ENCODE measurements around the gene CIDEB. TPM values are rescaled to one million over a fixed set of nuclear protein-coding genes. Genes with fewer than 3 reads are reported as not detected.

CIDEB gene
- polyA plus RNA-seq, 3 donors: 36.4 to 126 (median 63.8) TPM

DNA sequence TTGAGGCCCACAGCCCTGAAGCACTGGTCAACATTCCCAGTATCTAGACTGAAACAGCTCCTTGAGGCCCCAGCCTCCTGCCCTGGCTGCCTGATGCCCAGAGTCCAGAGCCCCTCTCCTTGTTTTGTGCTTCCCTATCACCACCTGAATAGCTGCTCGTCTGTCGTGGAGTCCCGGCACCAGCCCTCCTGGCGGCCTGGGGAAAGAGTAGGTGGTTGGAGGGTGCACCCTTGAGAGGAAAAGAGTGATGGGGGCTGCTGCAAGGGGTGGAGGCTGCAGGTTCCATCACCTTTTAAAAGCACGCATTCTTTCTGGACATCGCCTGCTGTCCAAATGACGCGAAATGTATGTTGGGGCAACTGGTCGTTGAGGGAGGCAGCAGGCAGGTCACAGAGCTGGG lies 39.6 kb downstream of the CIDEB start:
- H3K4me3 ChIP-seq (replicated peaks in 1 of 3; ENCODE audit: low read depth in 2 of 3, low read length in 3 of 3): no peak overlapping the region
- H4K20me1 ChIP-seq (ENCODE audit: insufficient read depth, low read length): no peaks in the 10 kb centered on the region
- Mint-ChIP-seq H3K9me3 (peaks cover 0 to 2% (median 0%) of the 10 kb centered on the region in 7 donors), H3K4me1 (peaks cover 29% of the 10 kb centered on the region), H3K4me3 (no peak overlapping the region), H3K36me3 (peaks cover 54 to 68% of the 10 kb centered on the region in 2 donors), H3K27me3 (ENCODE audit: low read depth in 3 of 3) (peaks cover 0 to 2% (median 2%) of the 10 kb centered on the region in 3 donors), H3K27ac (no peak overlapping the region)
- H3K36me3 ChIP-seq (replicated peaks in 1 of 2; ENCODE audit: control insufficient read depth in 1 of 2, insufficient read depth in 2 of 2, low read length in 2 of 2): peaks cover 61 to 68% of the 10 kb centered on the region in 2 donors
- no peak overlapping the region for H3K27ac ChIP-seq (ENCODE audit: low read depth in 1 of 2, low read length in 2 of 2)
- no peak for DNase-seq
- peaks cover 23 to 27% of the 10 kb centered on the region in 2 donors for H3K4me1 ChIP-seq (ENCODE audit: control insufficient read depth in 1 of 2, insufficient read depth in 2 of 2, low read length in 2 of 2)
- H3K9me3 ChIP-seq (replicated peaks in 1 of 2; ENCODE audit: control insufficient read depth in 1 of 2, insufficient read depth in 1 of 2, low read length in 2 of 2): no peaks in the 10 kb centered on the region
- peaks cover 34% of the 10 kb centered on the region for H3K79me2 ChIP-seq (ENCODE audit: insufficient read depth, low read length)
- WGBS (ENCODE audit: insufficient coverage): 100% methylated on average over 1 of the region's 9 CpGs
- intact Hi-C loops (cut with micrococcal nuclease): no loop called here
- H3K9ac ChIP-seq (ENCODE audit: insufficient read depth, low read length, poor library complexity, severe bottlenecking): no peak overlapping the region
- H3K4me2 ChIP-seq (replicated peaks; ENCODE audit: extremely low read depth, low read length, poor library complexity, severe bottlenecking): no peak overlapping the region
- TF ChIP-seq, protein P1, sequence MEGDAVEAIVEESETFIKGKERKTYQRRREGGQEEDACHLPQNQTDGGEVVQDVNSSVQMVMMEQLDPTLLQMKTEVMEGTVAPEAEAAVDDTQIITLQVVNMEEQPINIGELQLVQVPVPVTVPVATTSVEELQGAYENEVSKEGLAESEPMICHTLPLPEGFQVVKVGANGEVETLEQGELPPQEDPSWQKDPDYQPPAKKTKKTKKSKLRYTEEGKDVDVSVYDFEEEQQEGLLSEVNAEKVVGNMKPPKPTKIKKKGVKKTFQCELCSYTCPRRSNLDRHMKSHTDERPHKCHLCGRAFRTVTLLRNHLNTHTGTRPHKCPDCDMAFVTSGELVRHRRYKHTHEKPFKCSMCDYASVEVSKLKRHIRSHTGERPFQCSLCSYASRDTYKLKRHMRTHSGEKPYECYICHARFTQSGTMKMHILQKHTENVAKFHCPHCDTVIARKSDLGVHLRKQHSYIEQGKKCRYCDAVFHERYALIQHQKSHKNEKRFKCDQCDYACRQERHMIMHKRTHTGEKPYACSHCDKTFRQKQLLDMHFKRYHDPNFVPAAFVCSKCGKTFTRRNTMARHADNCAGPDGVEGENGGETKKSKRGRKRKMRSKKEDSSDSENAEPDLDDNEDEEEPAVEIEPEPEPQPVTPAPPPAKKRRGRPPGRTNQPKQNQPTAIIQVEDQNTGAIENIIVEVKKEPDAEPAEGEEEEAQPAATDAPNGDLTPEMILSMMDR (IDR thresholded peaks at IDR 0.05): no peak
- no peaks in the 10 kb centered on the region for H3K27me3 ChIP-seq (ENCODE audit: control insufficient read depth in 2 of 2, insufficient read depth in 2 of 2, low read length in 2 of 2)
- H2AFZ ChIP-seq (ENCODE audit: insufficient read depth, low read depth, low read length, poor library complexity, severe bottlenecking): no peak overlapping the region

DNA sequence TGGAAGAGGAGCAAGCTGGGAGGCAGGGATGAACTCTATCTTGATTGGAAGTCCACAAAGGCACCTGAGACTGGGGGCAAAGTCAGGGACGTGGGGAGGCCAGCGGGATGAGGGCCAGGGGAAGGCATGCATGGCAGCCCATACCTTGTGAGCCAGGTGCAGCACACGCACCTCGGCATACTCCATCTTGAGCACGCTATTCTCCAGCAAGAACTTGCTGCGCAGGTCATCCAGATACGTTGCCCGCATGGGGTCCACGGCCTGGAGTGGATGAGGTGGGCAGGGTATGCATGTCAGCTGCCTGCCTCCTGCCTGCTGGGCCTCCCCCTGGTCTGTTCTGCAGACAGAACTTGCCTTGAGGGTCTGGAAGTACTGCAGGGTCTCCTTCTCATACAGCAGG lies 40.3 kb downstream of the CIDEB start:
- no peak for DNase-seq
- peaks cover 16 to 20% of the 10 kb centered on the region in 2 donors for H3K4me1 ChIP-seq (ENCODE audit: control insufficient read depth in 1 of 2, insufficient read depth in 2 of 2, low read length in 2 of 2)
- Mint-ChIP-seq H3K4me1 (peaks cover 22% of the 10 kb centered on the region), H3K27ac (peak overlapping the region in 4 of 7 donors; percentile 13 to 59 (median 38)), H3K9me3 (peaks cover 0 to 2% (median 0%) of the 10 kb centered on the region in 7 donors), H3K4me3 (no peak overlapping the region), H3K36me3 (peaks cover 54 to 71% of the 10 kb centered on the region in 2 donors), H3K27me3 (ENCODE audit: low read depth in 3 of 3) (peaks cover 0 to 2% (median 2%) of the 10 kb centered on the region in 3 donors)
- intact Hi-C loops (cut with micrococcal nuclease): no loop called here
- no peak overlapping the region for H2AFZ ChIP-seq (ENCODE audit: insufficient read depth, low read depth, low read length, poor library complexity, severe bottlenecking)
- H3K27ac ChIP-seq (ENCODE audit: low read depth in 1 of 2, low read length in 2 of 2): no peak overlapping the region
- no peaks in the 10 kb centered on the region for H3K9me3 ChIP-seq (replicated peaks in 1 of 2; ENCODE audit: control insufficient read depth in 1 of 2, insufficient read depth in 1 of 2, low read length in 2 of 2)
- WGBS (ENCODE audit: insufficient coverage): over 99% methylated on average over 9 of the region's 9 CpGs
- TF ChIP-seq, protein P1 (IDR thresholded peaks at IDR 0.05): no peak
- H3K9ac ChIP-seq (ENCODE audit: insufficient read depth, low read length, poor library complexity, severe bottlenecking): no peak overlapping the region
- H3K36me3 ChIP-seq (replicated peaks in 1 of 2; ENCODE audit: control insufficient read depth in 1 of 2, insufficient read depth in 2 of 2, low read length in 2 of 2): peaks cover 61 to 74% of the 10 kb centered on the region in 2 donors
- H3K27me3 ChIP-seq (ENCODE audit: control insufficient read depth in 2 of 2, insufficient read depth in 2 of 2, low read length in 2 of 2): no peaks in the 10 kb centered on the region
- no peak overlapping the region for H3K4me3 ChIP-seq (replicated peaks in 1 of 3; ENCODE audit: low read depth in 2 of 3, low read length in 3 of 3)
- H3K79me2 ChIP-seq (ENCODE audit: insufficient read depth, low read length): peaks cover 29% of the 10 kb centered on the region
- no peaks in the 10 kb centered on the region for H4K20me1 ChIP-seq (ENCODE audit: insufficient read depth, low read length)
- H3K4me2 ChIP-seq (replicated peaks; ENCODE audit: extremely low read depth, low read length, poor library complexity, severe bottlenecking): no peak overlapping the region
